GM18520 (cell line): ENCODE results near the gene TMPO.
"Not testable (repeated sequence)": the region's sequence is repeated elsewhere in the genome, so short reads cannot be mapped to it uniquely, and the experiment has no call there.

Experiments
- ATAC-seq: cut with Tn5 transposase; IDR thresholded peaks from one replicate; pipeline ENCODE4 v1.9.1; 2021; ENCODE audit not compliant: unreplicated experiment

TMPO gene

DNA sequence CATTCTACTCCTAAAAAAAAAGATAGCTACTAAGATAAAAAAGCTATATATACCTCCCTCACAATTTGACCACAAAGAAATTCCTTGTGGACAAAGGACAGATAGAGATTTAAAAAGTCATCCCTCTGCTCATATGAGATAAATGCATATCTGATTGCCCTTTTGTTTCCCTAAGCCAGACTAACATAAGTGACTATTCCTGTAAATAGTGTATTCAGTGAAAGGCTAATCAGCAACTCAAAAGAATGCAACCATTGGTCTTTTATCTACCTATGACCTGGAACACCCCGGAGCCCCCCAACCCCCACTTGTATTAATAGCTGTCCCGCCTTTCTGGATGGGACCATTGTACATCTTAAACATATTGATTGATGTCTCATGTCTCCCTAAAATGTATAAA is 6.3 kb upstream of the TMPO start:
- ATAC-seq: no peak

DNA sequence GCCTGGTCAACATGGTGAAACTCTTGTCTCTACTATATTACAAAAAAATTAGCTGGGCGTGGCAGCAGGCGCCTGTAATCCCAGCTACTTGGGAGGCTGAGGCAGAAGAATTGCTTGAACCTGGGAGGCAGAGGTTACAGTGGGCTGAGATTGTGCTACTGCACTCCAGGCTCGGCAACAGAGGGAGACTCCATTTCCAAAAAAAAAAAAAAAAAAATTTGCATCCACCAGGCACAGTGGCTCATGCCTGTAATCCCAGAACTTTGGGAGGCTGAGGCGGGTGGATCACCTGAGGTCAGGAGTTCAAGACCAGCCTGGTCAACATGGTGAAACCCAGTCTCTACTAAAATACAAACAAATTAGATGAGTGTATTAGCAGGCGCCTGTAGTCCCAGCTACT is 3.6 kb upstream of the TMPO start:
- ATAC-seq: not testable (repeated sequence)

DNA sequence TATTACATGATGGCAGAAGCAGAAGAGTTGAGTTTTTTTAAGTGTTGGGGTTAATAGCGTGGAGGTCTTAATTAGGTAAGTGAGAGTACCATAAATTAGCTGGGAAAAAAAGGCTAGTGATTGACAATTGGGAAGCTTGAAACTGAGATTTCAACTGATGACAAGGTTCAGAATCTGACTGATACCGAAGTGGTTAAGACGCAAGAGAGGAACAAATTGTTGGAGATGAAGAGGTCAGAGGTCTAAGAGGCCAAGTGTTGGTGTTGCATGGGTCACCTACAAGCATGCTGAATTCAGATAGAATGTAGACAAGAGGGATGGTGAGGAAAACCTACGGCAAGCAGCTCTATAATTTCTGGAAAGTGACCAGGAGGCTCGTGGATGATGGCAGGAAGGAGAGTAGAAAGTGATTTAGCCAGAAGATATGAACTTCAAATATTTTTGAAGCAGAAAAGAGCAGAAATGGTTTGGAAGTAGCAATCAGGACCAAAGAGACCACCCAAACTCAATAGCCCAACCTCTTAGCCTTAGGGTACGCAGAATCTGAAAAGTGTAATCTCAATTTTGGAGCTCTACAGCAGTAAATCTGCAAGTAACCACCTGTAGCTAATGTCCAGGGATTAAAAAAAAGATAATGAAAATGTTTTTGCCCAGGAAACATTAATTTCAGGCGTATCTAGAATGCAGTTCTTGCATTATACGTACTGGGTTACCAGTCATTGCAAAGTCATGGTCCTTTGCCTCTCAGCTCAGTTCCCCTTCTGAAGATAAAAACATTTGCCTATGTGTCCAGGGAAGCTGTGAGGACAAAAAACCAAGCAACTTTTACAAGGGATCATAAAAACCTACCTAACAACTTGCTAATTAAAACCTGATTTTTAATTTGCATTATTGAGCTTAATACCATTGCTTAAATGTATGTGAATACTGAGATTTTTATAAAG is 1.7 kb upstream of the TMPO start:
- ATAC-seq: no peak

DNA sequence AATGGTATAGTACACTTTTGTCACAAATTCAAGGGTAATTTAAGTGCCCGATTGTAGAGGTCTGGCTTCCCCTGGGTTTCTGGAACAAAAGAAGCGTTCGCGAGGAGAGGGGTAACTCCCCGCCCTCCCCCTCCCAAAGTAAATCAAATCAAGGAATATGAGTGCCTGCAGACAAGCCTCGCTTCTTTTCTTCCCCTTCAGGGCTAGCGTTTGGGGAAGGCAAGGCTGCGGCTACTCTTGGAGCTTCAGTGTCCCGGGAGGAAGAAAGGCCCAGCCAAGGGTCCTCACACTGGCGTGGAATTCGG is 456 bp upstream of the TMPO start:
- no peak for ATAC-seq

DNA sequence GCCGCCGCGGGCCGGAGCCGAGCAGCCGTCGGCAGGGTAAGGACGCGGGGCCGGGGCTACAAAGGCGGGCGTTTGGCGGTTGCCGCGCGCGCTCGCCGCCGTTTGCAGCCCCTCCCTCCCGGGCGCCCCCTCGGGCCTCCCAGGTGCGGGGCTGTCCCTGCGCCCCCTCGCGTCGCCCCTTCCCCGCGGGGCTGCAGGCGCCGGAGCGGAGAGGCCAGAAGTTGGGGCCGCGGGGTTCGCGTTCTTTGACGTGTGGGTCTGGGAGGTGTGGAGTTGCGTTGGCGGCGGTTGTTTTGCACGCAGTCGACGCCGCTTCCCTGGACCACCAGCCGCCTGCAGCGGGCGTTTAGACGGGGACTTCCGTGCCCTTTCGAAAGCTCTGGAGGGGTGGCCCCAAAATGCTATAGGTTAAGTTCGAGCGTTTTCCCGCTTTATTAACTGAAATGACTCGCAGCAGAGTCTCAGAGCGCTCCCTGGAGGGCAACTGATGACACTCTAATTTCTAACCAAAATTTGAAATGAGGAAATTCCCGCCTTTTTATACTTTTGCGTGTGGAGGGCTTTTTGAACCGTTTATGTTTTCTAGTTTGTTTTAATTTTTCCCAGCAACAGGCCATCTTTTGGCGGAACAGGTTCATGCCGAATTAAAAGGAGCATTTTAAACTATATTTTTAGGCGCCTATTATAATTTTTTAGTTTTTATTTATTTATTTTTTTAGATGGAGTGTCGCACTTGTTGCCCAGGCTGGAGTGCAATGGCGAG is 902 bp downstream of the TMPO start:
- ATAC-seq: peak; percentile 42

DNA sequence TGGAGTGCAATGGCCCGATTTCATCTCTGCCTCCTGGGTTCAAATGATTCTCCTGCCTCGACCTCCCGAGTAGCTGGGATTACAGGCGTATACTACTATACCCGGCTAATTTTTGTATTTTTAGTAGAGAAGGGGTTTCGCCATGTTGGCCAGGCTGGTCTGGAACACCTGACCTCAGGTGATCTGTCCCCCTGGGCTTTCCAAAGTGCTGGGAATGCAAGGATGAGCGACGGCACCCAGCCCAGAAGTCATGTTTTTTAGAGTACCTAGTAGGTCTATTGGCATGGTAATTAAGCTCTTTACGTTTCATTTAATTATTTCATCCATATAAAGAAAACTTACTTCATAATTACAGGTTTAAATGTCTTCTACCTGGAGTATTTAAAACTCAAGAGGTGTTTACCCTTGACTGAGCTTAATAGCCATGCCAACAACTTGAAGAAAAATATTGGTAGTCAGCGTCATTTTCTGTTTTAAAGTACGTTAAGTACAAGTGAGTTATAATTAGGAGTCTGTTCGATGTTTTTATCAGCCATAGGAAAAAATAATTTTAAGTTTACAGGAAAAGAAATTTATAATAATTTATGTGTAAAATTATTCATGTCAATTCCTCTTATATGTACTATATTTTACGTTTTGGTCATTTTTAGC is 4.0 kb downstream of the TMPO start:
- no peak for ATAC-seq

DNA sequence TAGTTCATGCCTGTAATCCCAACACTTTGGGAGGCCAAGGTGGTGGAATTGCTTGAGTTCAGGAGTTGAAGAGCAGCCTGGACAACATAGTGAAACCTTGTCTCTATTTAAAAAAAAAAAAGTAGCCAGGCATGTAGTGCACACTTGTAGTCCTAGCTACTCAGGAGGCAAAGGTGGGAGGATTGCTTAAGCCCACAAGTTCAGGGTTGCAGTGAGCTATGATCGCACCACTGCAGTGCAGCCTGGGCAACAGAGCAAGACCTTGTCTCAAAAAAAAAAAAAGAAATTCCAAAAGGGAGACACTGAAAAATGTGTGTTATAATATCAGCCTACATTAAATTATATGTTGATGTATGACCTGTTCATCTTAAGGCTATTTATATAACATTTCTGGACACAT is 14.7 kb downstream of the TMPO start:
- ATAC-seq: no peak

DNA sequence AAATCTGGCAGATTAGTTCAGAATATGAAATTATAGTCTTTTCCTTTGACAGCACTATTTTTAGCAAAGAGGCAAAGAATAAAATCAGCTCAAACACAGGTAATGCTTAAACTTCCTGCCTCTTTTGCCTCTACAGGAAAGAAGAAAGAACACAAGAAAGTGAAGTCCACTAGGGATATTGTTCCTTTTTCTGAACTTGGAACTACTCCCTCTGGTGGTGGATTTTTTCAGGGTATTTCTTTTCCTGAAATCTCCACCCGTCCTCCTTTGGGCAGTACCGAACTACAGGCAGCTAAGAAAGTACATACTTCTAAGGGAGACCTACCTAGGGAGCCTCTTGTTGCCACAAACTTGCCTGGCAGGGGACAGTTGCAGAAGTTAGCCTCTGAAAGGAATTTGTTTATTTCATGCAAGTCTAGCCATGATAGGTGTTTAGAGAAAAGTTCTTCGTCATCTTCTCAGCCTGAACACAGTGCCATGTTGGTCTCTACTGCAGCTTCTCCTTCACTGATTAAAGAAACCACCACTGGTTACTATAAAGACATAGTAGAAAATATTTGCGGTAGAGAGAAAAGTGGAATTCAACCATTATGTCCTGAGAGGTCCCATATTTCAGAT is 17.4 kb downstream of the TMPO start:
- ATAC-seq: no peak

DNA sequence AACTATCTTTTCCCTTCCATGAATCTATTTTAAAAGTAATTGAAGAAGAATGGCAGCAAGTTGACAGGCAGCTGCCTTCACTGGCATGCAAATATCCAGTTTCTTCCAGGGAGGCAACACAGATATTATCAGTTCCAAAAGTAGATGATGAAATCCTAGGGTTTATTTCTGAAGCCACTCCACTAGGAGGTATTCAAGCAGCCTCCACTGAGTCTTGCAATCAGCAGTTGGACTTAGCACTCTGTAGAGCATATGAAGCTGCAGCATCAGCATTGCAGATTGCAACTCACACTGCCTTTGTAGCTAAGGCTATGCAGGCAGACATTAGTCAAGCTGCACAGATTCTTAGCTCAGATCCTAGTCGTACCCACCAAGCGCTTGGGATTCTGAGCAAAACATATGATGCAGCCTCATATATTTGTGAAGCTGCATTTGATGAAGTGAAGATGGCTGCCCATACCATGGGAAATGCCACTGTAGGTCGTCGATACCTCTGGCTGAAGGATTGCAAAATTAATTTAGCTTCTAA is 18.4 kb downstream of the TMPO start:
- ATAC-seq: no peak

DNA sequence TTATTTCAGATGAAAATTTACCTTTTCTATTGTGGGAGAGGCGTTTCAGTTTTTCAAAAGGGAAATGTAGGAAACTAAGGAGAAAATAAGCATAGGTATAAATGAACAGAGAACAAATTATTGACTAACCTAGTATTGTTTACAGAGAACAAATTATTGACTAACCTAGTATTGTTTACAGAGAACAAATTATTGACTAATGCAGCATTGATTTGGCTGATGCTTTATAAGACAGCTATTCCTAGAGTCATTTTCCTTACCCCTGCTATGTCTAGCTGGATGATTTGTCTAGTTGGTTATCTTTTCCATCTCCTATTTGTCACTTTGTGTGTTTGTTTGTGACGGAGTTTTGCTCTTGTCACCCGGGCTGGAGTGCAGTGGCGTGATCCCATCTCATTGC is 22.6 kb downstream of the TMPO start:
- no peak for ATAC-seq

DNA sequence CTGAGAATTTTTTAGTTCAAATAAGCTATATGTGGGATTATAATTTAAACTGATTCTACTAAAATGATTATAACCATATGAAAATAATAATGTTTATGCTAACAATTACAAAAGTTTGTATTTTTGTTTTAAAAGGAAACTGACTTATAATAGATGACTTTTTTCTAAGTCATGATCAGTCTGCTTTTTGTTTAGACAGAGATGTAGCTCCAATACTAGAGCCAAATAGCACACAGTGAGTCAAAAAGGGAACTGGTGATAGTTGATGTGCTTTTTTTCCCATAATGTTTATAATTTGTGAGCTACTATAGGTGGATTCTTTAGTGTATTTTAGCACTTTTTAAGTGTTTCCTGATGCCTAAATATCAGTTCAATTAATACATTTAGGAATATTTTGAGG is 28.3 kb downstream of the TMPO start:
- no peak for ATAC-seq

DNA sequence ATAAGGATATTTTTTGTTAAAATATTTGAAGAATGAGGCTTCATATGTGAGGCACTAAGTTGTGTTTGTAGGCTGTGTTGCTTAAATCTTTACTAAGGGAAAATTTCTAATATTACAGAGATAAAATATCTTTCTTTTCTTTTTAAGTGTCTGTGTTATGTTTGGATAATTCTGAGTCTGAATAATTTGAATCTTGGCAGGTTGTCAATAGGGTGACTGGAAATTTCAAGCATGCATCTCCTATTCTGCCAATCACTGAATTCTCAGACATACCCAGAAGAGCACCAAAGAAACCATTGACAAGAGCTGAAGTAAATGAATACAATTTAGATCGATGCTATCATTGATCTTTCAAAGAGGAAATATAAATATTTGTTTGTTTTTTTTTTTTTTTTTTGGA is 29.4 kb downstream of the TMPO start:
- ATAC-seq: no peak

DNA sequence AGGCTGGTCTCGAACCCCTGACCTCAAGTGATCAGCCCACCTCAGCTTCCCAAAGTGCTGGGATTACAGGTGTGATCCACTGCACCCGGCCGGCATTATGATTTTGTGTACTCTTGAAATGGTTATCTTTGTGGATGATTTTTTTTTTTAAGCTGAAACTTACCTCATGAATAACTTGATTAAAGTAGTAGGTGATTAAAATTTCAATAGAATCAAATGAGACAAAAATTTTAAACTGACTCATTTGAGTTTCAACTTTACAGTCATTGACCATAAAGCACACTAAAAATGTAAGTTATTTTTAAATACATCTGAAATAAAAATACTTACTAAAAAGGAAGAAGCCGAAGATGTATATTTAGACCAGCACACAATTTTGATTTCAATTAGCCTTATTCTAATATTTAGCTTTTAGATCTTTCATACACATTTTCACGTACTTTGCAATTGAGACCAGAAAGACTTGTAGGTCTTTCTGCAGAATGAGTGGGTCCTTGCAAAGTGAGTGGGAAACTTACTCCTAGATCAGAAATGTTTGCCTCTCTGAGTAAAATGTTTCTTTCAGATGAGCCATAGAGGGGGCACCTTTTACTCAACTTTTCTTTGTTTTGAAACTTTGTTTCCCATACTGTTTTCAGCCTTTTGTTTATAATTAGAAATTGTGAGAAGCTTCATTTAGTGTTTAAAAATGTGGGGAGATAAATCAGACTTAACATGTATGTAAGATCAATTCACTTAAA is 34.2 kb downstream of the TMPO start:
- no peak for ATAC-seq

DNA sequence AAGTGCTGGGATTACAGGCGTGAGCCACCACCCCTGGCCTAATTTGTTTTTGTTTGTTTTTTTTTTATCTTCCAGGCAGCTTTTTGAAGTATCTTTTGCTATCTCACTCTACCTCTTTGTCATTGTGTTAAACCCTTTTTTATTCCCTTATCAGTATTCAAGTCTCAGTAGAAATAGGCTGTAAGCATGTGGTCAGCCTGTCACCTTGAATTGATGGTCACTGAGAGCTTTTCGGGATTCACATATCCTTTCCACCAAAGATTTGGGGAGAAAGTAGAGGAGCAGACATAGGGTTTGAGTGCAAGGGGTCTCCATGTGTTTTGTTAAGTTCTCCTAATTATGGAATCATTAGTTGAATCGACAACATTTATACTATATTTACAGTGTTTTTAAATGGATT is 36.4 kb downstream of the TMPO start:
- no peak for ATAC-seq

DNA sequence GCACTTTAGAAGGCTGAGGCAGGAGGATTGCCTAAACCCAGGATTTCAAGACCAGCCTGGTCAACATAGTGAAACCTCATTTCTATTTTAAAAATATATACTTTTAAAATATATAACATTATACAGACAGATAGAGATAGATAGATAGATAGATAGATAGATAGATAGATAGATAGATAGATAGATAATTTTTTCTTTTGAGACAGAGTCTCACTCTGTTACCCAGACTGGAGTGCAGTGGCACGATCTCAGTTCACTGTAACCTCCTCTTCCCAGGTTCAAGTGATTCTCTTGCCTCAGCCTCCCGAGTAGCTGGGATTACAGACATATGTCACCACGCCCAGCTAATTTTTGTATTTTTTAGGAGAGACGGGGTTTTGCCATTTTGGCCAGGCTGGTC is 42.7 kb downstream of the TMPO start:
- ATAC-seq: not testable (repeated sequence)

DNA sequence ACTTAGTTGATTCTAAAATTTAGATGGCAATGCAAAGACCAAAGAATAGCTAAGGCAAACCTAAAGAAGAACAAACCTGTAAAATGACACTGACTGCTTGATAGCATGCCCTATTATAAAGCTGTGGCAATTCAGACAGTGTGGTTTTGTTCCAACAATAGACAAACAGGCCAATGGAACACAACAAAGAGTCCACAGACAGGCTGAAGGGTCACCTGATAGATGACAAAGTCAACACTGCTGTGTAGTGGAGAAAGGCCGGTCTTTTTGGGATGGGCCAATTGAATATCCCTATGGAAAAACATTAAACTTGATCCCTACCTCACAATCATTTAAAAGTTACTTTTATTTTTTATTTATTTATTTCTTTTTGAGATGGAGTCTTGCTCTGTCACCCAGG is 44.3 kb downstream of the TMPO start:
- no peak for ATAC-seq

DNA sequence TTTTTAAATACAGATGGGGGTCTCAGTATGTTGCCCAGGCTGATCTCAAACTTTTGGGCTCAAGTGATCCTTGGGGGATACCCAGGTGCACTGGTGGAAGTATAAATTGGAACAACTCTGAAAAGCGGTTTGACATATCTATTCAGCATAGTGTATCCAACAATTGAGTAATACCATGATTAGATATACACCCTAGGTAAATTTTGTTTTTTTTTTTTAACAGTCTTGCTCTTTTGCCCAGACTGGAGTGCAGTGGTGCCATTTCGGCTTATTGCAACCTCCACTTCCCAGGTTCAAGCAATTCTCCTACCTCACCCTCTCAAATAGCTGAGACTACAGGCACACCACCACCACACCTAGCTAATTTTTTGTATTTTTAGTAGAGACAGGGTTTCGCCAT is 46.5 kb downstream of the TMPO start:
- ATAC-seq: no peak

DNA sequence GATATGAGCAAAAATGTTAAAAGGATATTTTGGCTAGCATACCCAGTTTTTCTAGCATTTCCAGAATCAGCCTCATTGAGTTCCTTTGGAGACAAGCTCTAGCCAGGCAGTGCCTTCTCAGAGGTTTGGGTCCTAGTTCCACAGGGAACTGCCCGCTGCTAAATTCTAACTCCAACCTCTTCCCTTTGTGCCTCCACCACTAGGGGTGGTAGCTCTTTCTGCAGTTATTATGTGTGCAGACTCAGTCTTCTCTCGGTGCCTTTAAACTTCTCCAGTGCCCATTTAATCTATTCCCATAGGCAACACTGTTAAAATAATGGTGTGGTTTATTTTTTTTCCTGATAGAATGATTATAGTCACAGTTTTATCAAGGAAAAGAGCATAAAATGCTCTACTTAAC is 56.6 kb downstream of the TMPO start:
- no peak for ATAC-seq

DNA sequence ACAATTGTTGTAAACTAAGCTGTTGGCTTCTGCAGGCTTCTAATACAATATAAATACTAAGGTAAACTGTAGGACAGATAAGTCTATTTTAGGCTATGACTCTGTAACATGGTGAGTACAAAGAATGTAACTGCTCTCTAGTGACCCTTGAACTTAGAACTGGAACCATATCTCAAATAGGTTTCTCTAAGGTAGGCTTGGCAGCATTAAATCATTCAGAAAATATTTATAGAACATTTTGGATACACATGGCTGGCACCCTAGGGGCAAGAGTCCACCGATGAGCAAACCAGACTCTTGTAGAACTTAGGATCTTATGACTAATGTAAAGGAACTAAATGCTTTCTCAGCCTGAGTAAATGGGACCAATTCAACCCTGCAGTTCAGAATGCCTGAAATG is 58.7 kb downstream of the TMPO start:
- ATAC-seq: no peak

DNA sequence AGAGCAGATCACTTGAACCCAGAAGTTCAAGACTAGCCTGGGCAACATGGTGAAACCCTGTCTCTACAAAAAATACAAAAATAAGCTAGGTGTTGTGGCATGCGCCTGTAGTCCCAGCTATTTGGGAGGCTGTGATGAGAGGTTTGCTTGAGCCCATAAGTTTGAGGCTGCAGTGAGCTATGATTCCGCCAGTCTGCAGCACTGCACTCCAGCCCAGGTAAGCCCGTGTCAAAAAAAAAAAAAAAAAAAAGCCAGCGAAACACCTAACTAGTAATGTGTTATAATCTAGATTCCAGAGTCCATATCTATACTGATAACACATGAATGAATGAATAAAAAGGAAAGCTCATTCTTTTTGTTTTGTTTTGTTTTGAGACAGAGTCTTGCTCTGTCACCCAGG is 59.6 kb downstream of the TMPO start:
- no peak for ATAC-seq

DNA sequence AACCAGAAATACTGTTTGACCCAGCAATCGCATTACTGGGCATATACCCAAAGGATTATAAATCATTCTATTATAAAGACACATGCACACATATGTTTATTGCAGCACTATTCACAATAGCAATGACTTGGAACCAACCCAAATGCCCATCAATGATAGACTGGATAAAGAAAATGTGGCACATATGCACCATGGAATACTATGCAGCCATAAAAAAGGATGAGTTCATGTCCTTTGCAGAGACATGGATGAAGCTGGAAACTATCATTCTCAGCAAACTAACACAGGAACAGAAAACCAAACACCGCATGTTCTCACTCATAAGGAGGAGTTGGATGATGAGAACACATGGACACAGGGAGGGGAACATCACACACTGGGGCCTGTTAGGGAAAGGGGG is 61.4 kb downstream of the TMPO start:
- not testable (repeated sequence) for ATAC-seq
